NCI-H2107 treated with DMSO at 0.1 percent for 48 hours (cell line): ENCODE data around the gene PAIP1.
"Not testable (repeated sequence)": the region's sequence is repeated elsewhere in the genome, so short reads cannot be mapped to it uniquely, and the experiment has no call there.

Experiments used
- DNase-seq: peaks from one replicate; lab custom pipeline; 2025; ENCODE audit not compliant: unreplicated experiment; lab: John Stamatoyannopoulos, UW

PAIP1 gene

DNA sequence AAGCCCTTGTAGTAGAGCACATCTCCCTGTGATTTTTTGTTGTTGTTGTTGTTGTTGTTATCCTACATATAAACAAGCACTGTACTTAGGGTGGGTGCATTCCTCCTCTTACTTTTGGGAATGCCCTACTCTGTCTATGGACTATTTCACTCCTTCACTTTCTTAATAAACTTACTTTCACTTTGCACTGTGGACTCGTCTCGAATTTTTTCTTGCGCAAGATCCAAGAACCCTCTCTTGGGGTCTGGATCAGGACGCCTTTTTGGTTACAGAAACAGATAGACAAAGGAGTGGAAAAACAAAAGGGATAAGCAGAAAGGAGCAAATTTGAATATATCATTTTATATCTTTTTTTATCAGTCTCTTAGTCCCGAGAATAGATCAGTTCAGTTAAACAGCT, 14.4 kb upstream of the PAIP1 start:
- DNase-seq, result no peak

DNA sequence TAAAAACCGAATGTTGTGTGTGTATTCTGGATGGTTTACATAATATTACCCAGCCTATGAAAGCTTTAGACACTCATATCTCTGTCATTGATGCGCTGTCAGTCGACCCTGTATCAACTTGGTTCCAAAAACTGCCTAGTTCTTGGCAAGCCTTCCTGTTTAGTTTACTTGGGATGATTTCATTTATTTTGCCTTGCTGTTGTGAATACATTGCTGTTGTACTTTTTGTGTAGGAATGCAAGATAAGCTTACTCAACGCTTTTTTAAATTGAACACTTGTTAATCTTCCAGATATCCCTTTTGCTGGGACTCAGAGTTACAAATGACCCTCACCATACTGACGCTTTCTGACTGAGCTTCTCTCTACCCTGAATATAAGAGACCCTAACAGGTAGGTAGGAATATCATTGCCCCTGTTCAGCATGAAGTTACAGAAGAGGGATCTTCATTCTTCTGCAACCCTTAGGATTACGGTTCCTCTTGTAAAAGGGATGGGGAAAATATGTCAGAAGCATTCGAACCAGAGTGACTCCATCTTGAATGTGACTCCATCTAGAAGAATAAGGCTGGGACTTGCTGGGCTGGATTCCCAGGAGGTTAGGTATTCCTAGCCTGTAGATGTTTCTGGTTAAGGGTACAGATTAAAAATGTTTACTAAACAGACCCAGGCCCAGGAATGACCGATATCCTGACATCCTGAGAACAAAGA, 13.7 kb upstream of the PAIP1 start:
- DNase-seq, result no peak

DNA sequence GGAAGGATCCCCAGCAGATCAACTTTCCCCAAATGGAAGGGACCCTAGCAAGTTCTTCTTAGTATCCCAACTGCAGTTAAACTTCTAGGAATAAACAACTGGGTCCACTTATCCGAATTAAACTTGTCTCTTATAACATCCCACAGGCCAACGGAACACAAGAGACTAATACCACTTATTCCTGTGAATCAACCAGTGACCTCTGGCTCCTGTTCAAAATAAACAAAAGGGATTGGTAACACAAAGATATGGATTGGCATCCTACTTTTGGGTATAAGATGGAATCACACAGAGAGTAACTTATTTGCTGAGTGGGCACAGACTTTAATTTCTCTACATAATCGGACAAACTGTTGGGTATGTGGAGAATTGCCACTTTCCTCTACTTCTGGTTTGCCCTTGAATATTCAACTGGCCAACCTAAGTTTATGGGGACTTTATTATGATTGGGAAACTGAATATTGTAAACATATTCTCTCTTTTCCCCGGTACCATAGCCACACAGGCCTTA, 12.4 kb upstream of the PAIP1 start:
- no peak for DNase-seq

DNA sequence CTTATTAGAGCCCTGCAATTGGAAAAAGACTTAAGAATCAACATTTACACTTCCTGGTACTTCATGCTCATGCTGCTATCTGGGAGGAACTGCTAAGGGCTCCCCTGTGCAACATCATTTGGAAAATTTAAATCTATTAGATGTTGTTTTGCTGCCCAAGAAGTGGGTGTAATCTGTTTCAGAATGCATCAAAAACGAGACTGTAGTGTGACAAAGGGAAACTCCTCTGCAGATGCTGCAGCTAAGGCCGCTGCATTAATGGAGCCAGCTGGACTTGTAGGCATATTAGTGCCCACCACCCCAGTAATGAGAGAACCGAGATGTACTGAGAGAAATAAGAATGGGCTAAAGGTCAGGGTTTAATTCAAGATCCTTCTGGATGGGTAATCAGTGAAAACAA, 11.1 kb upstream of the PAIP1 start:
- no peak for DNase-seq

DNA sequence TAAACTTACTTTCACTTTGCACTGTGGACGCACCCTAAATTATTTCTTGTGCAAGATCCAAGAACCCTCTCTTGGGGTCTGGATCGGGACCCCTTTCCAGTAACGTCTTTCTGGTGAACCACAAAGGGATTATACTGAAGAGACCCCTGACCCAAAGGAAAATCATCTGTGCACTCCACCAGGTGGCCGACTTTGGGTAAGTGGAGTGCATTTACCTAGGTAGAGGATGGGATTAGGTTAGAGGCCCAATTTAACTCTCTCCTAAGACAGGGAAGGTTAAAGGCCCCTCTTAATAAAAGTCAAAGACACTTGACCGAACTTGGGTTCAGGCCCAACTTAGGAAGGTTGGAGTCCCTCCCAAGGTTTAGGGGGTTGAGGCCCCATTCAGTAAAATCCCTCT, 8.2 kb upstream of the PAIP1 start:
- no peak for DNase-seq

DNA sequence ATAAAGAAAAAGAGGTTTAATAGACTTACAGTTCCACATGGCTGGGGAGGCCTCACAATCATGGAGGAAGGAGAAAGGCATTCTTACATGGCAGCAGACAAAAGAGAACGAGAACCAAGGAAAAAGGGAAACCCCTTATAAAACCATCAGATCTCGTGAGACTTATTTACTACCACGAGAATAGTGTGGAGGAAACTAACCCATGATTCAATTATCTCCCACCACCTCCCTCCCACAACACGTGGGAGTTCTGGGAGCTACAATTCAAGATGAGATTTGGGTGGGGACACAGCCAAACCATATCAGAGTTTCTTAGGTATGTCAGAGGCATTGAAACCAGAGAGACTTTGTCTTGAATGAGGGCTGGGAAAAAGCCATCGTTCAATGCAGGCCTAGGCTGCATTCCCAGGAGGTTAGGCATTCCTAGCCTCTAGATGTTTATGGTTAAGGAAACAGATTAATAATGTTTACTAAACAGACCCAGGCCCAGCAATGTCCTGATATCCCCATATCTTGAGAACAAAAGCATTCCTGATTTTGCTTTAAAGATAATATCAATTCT, 7.5 kb upstream of the PAIP1 start:
- no peak for DNase-seq

DNA sequence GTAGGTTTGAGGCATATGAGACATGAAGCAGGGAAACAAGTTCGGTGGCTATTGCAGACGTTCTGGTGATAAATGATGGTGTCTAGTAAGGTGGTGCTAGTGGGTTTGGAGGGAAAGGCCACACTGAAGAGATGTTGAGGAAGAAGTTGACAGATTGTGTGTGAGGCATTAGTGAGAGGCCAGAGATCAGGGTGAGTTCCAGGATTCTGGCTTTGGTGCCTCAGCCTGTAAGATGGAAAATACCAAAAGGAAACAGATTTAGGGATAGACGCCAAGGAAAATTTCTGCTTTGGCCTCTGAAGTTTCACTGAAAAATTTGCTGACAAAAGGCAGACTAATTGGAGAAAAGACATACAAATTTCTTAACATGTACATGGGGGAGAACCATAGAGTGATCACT, 6.4 kb upstream of the PAIP1 start:
- no peak for DNase-seq

DNA sequence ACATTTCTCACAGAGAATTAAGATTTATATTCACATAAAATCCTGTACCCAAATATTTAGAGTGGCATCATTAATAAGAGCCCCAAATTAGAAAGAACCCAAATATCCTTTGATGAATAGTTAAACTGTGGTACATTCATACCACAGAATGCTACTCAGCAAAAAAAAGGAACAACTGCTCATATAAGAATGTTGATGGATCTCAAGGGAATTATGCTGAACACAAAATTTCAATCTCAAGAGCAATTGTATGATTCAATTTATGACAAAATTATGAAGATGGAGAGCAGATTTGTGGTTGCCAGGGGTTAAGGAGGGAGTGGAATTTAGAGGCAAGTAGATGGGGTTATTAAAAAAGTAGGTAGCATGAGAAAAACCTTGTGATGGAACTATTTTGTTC, 4.5 kb upstream of the PAIP1 start:
- DNase-seq, result no peak

DNA sequence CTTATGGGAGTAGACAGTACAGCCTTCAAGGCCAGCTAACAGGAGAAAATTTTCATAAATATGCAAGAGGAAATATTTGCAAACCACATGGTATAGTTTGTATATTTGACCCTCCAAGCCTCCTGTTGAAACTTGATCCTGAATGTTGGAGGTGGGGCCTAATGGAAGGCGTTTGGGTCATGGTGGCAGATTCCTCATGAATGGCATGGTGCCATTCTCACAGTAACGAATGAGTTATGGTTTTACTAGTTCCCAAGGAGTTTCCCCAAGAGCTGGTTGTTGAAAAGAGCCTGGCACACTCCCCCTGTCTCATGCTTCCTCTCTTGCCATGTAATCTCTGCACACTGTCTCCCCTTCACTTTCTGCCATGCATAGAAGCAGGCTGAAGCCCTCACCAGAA, 3.3 kb upstream of the PAIP1 start:
- peak; percentile 27 for DNase-seq

DNA sequence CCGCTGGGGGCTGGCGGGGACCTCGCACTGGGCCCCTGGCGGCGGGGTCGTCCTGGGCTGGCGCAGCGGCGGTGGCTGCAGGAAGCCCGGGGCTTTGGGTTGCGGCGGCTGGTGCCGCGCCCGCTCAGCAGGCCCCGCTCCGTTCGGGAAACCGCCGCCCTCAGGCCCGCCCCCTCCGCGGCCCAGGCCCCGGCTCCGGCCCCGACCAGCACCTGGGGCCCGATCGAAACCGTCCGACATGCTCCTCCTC, 345 bp downstream of the PAIP1 start:
- DNase-seq, result not testable (repeated sequence)

DNA sequence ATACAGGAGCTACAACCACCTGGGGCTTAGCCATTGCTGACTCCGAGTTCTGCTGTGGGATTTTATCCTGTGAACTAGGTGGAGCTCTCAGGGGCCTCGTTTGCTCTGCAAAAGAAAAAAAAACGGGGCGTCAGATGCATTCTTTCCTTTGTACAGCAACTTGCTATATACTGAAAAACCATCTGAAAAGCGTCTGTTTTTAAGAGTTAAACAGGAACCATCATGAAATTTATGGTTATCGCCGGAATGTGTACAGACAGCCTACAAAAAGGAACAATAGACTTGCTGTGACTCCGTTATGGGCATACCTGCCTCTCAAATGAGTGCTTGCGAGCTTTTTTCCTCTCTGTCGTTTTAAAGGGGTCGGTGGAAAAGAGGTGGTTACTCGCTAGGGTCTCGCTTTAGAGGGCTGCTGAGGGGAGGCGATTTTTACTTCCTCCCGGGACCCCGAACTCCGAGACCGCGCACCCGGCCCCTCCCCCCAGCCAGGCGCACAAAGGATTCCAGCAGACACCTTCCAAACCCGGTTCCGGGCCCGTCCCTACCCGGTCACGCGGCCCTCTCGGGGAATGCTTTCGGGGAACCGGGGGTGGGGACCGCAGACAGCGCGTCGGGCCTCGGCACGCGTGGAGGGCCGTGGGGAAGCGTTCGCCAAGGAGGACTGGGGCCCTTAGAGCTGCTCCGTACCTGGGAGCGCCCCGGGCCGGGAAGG, 826 bp downstream of the PAIP1 start:
- peak; percentile 30 for DNase-seq

DNA sequence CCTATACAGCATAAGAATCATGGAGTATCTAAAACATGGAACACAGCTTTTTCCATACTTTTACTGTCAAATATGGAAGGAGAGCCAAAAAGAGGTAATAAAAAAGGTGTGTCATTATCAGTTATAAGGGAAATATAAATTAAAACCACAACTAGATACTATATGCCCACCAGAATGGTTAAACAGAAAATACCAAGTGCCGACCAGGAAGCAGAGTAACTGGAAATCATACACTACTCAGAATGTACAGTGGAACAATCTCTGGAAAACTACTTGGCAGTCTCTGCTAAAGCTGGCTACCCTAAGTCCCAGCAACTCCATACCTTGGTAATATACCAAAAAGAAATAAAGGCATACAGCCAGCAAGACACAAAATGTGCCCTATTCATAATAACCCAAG, 2.4 kb downstream of the PAIP1 start:
- DNase-seq, result no peak

DNA sequence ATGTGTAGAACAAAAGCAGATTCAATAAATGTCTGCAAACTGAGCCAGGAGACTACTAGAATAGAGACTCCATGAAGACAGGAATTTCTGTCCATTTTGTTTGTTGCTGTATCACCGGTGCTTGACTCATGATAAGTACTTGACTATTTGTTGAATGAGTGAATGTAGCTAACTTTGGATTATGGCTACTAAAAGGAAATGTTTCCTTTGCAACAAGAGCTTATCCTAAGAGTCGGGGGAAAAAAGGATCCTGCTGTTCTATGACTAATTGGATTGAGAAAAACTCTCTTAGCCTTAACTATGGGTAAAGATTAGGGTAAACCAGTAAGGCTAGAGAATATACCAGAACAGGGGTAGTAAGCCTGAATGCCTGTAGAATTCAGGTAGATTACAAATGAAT, 3.5 kb downstream of the PAIP1 start:
- DNase-seq, result no peak

DNA sequence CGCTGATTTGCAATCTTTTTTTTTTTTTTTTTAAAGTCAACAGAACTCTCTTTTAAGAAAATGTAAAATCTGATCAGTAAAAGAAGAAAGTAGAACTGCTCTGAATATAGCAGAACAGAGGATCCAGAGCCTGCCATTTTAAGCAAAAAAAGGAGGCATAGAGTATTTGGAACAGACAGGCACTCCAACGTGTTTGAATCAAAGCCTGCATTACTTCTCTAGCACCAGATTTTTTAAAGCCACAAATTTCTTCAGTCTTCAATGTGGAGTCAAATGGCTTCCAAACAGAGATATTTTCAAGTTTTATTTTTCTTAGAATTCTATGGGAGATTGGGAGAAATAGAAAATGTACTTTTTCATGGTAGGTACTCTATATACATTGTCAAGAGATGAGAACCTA, 5.1 kb downstream of the PAIP1 start:
- DNase-seq, result no peak

DNA sequence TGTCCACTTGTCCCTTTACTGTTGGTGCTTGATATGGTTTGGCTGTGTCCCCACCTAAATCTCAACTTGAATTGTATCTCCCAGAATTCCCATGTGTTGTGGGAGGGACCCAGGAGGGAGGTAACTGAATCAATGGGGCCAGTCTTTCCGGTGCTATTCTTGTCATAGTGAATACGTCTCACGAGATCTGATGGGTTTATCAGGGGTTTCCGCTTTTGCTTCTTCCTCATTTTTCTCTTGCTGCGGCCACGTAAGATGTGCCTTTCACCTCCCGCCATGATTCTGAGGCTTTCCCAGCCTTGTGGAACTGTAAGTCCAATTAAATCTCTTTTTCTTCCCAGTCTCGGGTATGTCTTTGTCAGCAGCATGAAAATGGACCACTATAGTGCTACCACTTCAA, 7.6 kb downstream of the PAIP1 start:
- DNase-seq, result not testable (repeated sequence)

DNA sequence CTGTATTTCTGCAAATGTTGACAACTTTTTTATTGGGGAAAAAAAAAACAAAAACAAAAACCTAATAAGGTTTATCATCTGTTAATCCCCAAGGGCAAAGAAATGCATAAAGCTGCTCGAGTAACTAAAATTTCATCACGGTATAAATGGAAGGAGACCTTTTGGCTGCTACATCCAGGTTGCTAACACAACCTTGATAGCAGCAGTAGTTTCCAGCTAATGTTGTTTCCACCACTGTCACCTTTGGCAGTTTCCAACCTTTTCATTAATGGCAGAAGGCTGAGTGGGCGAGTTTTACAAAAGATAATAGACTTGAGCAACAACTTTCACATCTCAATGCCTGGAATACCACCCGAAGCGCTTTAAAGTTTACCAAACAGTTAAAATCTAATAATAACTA, 8.5 kb downstream of the PAIP1 start:
- DNase-seq, result no peak

DNA sequence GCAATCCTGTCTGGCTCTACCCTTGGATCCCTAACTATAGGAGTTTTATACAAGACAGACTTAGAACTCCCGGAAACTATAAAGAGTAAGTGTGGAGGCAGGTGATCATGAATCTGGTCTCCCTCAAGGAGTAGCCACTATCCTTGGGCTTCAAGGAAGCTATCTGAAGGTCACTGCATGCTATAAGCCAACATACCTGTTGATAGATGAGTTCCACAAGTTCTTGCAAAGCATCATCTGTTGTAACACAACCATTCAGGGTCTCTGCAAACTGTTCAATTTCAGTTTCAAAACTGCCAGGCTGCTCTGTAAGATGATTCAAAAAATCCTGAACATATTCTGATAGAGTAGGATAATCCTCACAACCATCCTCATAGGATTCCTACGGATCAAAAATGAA, 9.3 kb downstream of the PAIP1 start:
- DNase-seq, result no peak

DNA sequence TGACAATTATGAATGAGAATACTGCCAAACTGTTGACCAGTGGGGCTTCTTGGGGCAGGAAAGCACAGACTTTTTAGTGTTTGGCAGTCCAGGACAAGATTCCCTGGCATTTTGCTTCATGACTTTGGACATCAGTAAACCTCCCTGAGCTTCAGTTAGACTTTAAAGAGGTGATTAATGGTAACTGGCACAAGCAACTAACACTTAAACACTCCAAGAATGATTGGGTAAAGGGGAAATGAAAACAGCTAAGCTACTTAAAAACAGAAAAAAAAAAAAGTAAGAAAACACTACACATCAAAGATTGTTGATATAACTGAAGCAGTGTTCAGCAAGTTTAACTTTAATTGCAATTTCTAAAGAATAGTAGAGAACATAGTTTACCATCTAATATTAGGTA, 13.4 kb downstream of the PAIP1 start:
- no peak for DNase-seq

DNA sequence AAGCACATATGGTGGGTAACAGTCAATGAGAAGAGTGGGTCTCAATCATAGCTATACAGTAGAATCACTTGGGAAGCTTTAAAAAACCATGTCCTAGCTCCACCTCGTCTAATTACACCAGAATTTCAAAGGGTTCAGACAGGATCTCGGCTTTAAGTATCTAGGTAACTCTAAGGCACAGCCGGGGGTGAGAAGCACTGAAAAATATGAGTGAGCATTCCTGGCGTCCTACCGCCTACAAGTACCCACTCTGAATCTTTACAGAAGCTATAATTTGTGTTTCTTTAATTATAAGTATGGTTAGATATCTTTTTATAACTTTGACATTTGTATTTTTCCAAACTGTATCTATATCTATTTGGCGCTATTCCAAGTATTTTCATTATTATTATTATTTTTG, 16.1 kb downstream of the PAIP1 start:
- no peak for DNase-seq

DNA sequence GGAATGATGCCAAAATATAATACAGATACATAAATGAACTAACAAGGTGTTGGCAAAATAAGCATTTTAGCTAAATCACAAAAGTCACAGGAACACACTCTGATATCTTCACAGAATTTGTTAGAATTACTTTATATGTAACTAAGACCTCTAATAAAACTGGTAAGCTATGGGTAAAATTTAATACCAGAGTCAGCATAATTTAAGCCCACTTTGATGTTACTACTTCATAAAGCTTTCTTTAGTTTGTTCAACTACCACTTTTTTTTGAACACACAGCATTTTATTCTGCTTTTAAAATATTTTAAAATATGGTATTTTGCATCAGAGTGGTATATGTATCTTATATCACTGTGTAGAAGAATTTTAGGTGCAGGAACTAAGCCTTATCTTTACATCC, 19.9 kb downstream of the PAIP1 start:
- DNase-seq, result no peak

DNA sequence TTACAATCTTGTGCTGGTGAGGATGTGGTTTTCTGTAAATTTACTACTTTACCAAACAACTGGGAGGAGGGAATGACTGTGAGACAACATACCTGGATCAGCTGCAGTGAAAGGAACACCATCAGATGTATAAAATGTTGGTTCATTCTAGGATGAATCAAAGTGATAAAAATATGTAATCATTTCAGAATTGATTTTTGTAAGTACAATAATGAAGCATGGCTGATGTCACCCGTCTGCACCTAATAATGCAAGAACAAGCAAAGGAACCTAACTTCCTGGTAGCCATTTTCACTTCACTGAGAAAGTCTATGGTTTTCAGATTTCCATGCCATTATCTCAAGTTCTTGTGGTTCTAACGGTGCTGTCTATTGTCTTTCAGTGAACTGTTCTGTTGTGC, 23.2 kb downstream of the PAIP1 start:
- DNase-seq, result no peak

DNA sequence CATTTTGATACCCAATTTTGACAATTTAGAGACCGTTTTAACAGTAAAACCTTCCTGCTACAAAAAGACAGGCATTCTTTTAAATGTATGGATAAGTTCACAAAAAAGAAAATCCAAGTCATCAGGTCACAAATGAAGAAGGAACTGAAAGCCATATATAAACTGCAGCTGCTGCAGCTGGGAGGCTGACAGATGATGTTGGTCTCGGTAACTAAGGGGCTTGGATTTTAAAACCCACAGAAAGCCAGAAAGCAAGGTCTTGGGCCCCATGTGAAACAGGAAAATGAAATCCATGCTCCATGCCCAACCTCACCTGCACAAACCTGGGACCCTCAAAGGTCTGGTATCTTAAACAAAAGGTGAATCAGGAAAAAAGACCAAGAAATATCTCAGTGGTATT, 26.2 kb downstream of the PAIP1 start:
- DNase-seq, result no peak

DNA sequence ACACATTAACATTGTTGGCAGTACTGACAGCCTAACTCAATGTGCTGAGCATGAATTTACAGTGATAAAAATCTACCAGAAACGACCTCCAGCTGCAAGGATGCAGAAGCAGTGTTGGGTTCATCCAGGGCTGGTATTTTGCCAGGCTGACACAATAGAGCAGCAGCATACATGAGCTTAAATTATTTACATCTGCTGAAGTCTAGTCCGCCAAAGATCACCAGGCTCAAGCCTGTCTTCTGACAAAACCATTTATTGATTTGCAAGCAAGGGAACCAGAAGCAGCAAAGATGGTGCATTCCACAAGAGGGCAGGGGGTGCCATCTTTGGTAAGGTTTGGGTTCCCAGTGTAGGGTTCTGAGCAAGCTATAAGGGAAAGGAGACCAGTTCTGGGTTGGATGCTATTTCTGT, 33.2 kb downstream of the PAIP1 start:
- no peak for DNase-seq
